LNCAP (cell line): ENCODE measurements around the gene PMPCB.

Experiments
- TF ChIP-seq, protein P1 (sequence below): fragments of 450-650 bp; IDR thresholded peaks from 2 replicates; pipeline ENCODE4 v1.5.1; 2017; ENCODE audit warnings: mild to moderate bottlenecking

The PMPCB gene, protein sequence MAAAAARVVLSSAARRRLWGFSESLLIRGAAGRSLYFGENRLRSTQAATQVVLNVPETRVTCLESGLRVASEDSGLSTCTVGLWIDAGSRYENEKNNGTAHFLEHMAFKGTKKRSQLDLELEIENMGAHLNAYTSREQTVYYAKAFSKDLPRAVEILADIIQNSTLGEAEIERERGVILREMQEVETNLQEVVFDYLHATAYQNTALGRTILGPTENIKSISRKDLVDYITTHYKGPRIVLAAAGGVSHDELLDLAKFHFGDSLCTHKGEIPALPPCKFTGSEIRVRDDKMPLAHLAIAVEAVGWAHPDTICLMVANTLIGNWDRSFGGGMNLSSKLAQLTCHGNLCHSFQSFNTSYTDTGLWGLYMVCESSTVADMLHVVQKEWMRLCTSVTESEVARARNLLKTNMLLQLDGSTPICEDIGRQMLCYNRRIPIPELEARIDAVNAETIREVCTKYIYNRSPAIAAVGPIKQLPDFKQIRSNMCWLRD

DNA sequence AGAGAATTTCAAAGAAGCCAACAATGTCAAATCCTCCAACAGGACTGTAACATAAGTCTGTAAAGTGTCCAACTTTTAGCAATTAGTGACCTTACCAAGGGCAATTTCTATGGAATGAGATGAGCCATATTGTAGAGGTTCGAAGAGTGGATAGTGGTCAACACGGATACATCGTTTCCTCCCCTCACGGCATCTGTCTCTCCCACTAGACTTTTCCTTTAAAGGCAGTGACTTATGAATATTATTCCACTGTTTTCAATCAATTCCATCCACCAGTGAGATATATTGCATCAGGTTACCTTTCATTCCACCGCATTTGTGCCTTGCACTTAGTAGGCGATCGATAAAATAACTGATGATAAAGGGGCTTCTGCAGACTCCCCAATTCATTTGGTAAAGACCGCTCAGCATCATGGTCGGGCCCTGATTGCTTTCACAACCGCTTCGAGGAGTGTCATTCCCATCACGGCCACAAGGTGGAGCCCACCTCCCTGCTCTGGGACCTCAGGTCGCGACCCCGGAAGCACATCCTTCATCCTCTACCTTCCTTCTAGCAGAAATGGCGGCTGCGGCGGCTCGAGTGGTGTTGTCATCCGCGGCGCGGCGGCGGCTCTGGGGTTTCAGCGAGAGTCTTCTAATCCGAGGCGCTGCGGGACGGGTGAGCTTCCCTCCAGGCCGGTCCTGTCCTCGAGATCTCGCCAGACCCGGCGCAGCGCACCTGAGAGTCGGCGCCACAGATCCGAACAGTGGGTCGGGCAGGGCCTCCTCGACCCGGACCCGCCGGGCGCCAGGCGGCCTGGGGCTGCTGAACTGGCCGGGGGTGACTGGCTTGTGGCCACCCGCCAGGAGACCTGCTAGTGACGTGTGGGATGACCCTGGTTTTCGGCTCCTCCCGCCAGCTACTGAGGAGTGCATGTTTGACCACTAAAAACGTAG is at the start of gene PMPCB:
Gene PMPCB, plus strand, starts transcription at position 535 of the 936 bp plus-strand sequence. Its CDS starts 25 bp downstream, at position 560.
- TF ChIP-seq, protein P1, sequence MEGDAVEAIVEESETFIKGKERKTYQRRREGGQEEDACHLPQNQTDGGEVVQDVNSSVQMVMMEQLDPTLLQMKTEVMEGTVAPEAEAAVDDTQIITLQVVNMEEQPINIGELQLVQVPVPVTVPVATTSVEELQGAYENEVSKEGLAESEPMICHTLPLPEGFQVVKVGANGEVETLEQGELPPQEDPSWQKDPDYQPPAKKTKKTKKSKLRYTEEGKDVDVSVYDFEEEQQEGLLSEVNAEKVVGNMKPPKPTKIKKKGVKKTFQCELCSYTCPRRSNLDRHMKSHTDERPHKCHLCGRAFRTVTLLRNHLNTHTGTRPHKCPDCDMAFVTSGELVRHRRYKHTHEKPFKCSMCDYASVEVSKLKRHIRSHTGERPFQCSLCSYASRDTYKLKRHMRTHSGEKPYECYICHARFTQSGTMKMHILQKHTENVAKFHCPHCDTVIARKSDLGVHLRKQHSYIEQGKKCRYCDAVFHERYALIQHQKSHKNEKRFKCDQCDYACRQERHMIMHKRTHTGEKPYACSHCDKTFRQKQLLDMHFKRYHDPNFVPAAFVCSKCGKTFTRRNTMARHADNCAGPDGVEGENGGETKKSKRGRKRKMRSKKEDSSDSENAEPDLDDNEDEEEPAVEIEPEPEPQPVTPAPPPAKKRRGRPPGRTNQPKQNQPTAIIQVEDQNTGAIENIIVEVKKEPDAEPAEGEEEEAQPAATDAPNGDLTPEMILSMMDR: peak; percentile 92

DNA sequence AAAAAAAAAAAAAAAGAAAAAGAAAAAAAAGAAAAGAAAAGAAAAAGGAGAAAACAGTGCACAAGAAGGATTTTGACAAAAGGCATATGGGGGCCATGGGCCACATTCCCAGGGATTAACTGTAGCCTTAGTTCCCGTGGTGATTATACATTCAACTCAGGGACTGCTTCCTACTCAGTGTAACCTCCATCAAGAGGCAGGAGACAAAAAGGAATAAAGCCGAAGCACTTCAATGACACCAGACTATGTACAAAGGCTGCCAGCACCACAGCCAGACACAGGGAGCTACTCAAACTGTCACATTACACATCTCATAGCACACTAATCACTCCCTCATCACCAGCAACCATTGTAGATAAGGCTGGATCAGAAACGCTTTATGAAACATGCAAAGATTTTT is 5.1 kb upstream of the PMPCB start:
- TF ChIP-seq, protein P1: no peak

DNA sequence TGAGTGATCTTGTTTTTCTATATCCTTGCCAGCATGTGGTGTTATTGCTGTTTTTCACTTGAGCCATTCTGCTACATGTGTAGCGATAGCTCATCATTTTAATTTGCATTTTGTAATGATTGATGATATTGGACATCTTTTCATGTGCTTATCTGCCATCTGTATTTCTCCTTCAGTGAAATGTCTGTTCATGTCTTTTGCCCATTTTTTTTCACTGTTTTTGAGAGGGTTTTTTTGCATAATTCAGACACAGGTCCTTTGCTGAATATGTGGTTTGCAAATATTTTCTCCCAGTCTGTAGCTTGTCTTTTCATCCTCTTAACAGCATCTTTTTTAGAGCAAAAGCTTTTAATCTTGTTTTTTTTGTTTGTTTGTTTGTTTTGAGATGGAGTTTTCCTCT is 3.7 kb upstream of the PMPCB start:
- TF ChIP-seq, protein P1: no peak

DNA sequence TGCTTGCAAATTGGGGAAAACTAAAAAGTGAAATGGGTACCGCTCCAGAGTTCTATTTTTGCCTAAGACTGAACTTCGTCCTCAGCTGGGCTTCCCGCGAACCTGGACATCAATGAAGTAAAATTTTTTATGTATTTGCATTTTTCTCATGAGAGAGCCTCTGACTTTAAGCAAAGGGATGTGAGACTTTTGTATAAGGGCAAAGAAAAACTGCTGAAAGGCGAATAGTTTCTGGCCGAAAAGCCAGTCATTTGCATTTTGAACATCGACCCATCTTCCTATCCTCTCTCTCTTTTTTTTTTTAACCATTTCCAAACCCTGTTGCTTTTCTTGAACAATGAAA is 573 bp downstream of the PMPCB start:
- TF ChIP-seq, protein P1: no peak

DNA sequence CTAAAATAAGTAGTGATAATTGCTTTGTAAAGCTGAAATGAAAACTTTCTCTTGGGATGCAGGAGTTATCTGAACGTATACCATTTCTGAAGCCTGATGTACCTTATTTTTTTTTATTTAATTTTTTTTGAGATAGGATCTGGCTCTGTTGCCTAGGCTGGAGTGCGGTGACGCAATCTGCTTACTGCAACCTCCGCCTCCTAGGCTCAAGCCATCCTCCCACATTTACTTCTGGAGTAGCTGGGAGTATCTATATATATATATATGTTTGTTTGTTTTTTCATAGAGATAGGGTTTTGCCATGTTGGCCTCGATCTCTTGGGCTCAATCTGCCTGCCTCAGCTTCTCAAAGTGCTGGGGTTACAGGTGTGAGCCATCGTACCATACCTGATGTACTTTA is 2.4 kb downstream of the PMPCB start:
- TF ChIP-seq, protein P1: no peak

DNA sequence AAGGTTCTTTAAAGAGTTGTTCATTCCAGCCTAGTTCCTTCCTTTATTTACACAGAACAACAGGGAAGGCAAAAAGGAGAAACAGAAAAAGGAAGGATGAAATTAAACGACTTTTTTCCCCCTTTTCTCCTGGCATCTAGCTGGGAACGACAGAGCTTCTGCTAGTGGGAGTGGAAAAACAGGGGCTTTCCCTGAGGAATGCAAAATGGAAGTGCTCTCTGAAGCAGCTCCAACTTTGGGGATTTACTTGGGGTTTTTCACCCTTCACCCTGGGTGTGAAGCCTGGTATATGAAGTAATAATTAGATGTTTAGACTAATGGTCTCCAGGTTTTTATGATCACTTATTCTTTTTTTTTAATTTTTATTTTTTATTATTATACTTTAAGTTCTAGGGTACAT is 4.2 kb downstream of the PMPCB start:
- TF ChIP-seq, protein P1: no peak

DNA sequence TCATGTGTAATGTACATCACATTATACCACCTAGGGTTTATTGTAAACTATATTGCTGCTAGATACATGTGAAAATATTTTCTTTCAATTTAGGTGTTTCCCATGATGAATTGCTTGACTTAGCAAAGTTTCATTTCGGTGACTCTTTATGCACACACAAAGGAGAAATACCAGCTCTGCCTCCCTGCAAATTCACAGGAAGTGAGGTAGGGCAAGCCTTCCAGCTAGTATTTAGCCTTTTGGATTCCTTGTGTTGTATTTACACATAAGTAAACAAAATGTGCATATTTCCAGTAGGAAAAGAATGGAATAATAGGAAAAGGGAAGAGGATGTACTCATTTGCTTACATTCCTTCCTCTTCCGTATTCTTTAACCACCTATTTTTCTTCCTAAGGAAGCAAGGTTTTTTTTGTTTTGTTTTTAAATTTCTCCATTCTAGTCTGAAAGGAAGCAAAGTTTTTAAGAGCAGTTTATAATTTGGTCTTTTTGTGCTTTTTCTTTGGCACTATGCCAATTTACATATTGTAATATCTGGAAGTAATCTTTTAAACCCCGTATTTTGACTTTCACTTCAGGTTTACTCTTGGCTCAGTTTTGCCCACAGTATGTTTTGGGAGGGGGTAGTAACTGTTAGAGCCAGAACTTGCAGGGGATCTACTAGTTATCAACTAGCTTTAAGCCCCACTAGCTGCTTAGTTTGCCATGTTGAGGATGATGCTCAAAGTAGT is 10.4 kb downstream of the PMPCB start:
- TF ChIP-seq, protein P1: no peak
